A673 (cell line): ENCODE measurements around the gene CCDC63. TPM values are rescaled to one million over a fixed set of nuclear protein-coding genes. Genes with fewer than 3 reads are reported as not detected.

Source experiments
- BruUV-seq: library from RNA; stranded (reverse); fragments of 400-500 nt; replicated peaks from 2 replicates; lab custom pipeline; 2021; lab: Mats Ljungman, UMichigan
- CTCF ChIA-PET: fragments of 300-600 bp; sonication (Branson Sonifier 250); formaldehyde crosslinking; loops from one replicate; lab custom pipeline; 2022; ENCODE audit warnings: antibody characterized with exemption; lab: Charles Lee
- POLR2A ChIA-PET: fragments of 300-600 bp; sonication (Branson Sonifier 250); formaldehyde crosslinking; loops from one replicate; lab custom pipeline; 2022; ENCODE audit warnings: antibody characterized with exemption; ENCODE audit not compliant: low non-redundant PET; lab: Charles Lee
- DNase-seq: peaks from one replicate; pipeline ENCODE4 v3.0.0-alpha.2; 2015; ENCODE audit warnings: low spot score
- H3K27ac ChIP-seq: fragments of 200-600 bp; sonication (generic); 2 replicates; pipeline ENCODE4 v1.5.1; 2016; ENCODE audit warnings: mixed run types, low read depth, mild to moderate bottlenecking, mixed read lengths, antibody characterized with exemption, low read length; ENCODE audit not compliant: poor library complexity, severe bottlenecking
- H3K27me3 ChIP-seq: fragments of 200-600 bp; sonication (generic); replicated peaks from 2 replicates; pipeline ENCODE4 v1.6.1; 2017; ENCODE audit warnings: mixed run types, low read depth, mild to moderate bottlenecking, mixed read lengths, antibody characterized with exemption, low read length; ENCODE audit not compliant: insufficient read depth, poor library complexity
- H3K36me3 ChIP-seq: fragments of 200-600 bp; sonication (generic); 2 replicates; pipeline ENCODE4 v1.6.1; 2016; ENCODE audit warnings: mixed run types, mild to moderate bottlenecking, mixed read lengths, antibody characterized with exemption, low read length; ENCODE audit not compliant: insufficient read depth, poor library complexity, severe bottlenecking
- H3K4me1 ChIP-seq: fragments of 200-600 bp; sonication (generic); 2 replicates; pipeline ENCODE4 v1.6.1; 2017; ENCODE audit warnings: mixed run types, mild to moderate bottlenecking, mixed read lengths, antibody characterized with exemption, low read length; ENCODE audit not compliant: insufficient read depth, poor library complexity, severe bottlenecking
- H3K4me3 ChIP-seq: fragments of 200-600 bp; sonication (generic); 2 replicates; pipeline ENCODE4 v1.5.1; 2016; ENCODE audit warnings: low read depth, mixed run types, mild to moderate bottlenecking, mixed read lengths, low read length; ENCODE audit not compliant: poor library complexity, severe bottlenecking
- H3K9me3 ChIP-seq: fragments of 200-600 bp; sonication (generic); 2 replicates; pipeline ENCODE4 v1.6.1; 2016; ENCODE audit warnings: mixed run types, low read depth, mild to moderate bottlenecking, mixed read lengths, antibody characterized with exemption, low read length; ENCODE audit not compliant: poor library complexity, severe bottlenecking
- EZH2 ChIP-seq: fragments of 200-600 bp; sonication (generic); IDR thresholded peaks from 2 replicates; pipeline ENCODE4 v1.6.1; 2017; ENCODE audit warnings: borderline replicate concordance, low read depth, mild to moderate bottlenecking, mixed read lengths, antibody characterized with exemption, low read length; ENCODE audit not compliant: poor library complexity, severe bottlenecking
- intact Hi-C: fragments of 100-400 bp; cut with micrococcal nuclease; formaldehyde crosslinking; loops from one replicate; pipeline ENCODE4 v1.10.0; 2022; ENCODE audit not compliant: unreplicated experiment
- total RNA-seq: library from RNA; stranded (reverse); gene quantifications from 2 replicates; pipeline ENCODE4 v1.2.3, GENCODE V29; 2021
- TF ChIP-seq, protein P1 (sequence below): fragments of 300-800, 200-600 bp; sonication (generic); conservative IDR thresholded peaks from 2 replicates; pipeline ENCODE4 v1.5.1; 2017; ENCODE audit warnings: low read depth, mild to moderate bottlenecking, antibody characterized with exemption, low read length, moderate library complexity, mixed read lengths

Gene CCDC63
- total RNA-seq, 1 experiment from 2014 or later: 0.24 TPM

DNA sequence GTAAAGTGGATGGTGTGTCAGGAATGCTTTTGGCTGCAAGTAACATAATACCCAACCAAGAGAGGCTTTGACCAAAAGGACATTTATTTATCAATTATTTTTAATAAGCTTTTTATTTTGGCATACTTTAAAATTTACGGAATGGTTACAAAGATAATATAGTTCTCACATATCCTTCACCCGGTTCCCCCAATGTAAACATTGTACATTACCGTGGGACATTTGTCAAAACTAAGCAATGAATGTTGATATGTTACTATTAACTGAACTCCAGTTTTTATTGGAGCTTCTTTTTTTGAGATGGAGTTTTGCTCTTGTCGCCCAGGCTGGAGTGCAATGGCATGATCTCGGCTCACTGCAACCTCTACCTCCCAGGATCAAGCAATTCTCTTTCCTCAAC is 23.0 kb downstream of the CCDC63 start:
- no TSS peak for BruUV-seq
- Histone ChIP-seq H3K27me3 (no peaks in the 10 kb centered on the region), H3K27ac (peak overlapping the region; percentile 43), H3K4me1 (peaks cover 5% of the 10 kb centered on the region), H3K9me3 (no peaks in the 10 kb centered on the region), H3K4me3 (no peak overlapping the region), H3K36me3 (no peaks in the 10 kb centered on the region)
- TF ChIP-seq, protein P1, sequence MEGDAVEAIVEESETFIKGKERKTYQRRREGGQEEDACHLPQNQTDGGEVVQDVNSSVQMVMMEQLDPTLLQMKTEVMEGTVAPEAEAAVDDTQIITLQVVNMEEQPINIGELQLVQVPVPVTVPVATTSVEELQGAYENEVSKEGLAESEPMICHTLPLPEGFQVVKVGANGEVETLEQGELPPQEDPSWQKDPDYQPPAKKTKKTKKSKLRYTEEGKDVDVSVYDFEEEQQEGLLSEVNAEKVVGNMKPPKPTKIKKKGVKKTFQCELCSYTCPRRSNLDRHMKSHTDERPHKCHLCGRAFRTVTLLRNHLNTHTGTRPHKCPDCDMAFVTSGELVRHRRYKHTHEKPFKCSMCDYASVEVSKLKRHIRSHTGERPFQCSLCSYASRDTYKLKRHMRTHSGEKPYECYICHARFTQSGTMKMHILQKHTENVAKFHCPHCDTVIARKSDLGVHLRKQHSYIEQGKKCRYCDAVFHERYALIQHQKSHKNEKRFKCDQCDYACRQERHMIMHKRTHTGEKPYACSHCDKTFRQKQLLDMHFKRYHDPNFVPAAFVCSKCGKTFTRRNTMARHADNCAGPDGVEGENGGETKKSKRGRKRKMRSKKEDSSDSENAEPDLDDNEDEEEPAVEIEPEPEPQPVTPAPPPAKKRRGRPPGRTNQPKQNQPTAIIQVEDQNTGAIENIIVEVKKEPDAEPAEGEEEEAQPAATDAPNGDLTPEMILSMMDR: no peak
- TF ChIP-seq EZH2: no peak
- ChIA-PET POLR2A (no interaction called here), CTCF (no interaction called here)
- DNase-seq: no peak
- intact Hi-C loops: no loop called here

DNA sequence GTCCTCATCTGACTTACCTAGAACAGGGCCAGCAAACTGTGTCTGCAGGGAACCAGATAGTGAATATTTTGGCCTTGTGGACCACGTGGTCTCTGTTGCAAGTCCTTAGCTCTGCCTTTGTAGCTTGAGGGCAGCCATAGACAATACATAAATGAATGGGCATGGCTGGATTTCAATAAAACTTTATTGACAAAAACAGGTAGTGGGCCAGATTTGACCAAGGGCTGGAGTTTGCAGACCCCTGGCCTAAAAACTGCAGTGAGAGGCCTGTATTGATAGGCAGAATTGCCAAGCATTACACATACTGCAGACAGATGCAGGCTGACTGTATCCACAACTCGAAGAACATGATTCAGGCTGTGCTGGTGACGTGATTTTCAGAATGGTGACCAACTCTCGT is 25.3 kb downstream of the CCDC63 start:
- DNase-seq: no peak
- CTCF ChIA-PET: no interaction called here
- H3K4me3 ChIP-seq: no peak overlapping the region

DNA sequence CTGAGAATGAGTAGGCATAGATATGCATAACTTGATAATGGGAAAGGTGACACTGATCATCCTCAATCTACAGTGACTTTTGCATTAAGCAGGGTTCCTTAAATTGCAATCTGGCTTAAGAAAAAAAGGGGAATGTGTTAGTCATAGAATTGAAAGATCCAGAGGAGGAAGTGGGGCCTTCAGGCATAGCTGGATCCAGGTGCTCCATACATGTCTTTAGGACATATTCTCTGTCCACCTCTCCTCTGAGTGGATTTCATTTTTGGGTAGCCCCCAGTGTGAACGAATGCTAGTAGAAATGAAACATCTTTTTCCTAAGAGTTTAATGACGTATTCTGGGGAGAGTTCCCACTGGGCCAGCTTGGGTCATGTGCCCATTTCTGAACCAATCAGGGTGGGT is 27.6 kb downstream of the CCDC63 start:
- Histone ChIP-seq H3K27me3 (no peaks in the 10 kb centered on the region), H3K36me3 (no peaks in the 10 kb centered on the region), H3K4me3 (no peak overlapping the region), H3K9me3 (no peaks in the 10 kb centered on the region), H3K27ac (no peak overlapping the region), H3K4me1 (peaks cover 4% of the 10 kb centered on the region)
- intact Hi-C loops: no loop called here
- POLR2A ChIA-PET: no interaction called here
- CTCF ChIA-PET: no interaction called here
- no peak for DNase-seq
- no TSS peak for BruUV-seq
- TF ChIP-seq EZH2: no peak
- TF ChIP-seq, protein P1: no peak

More for the DNA sequence above, 25.3 kb downstream of the CCDC63 start:
- TF ChIP-seq, protein P1: no peak
- TF ChIP-seq EZH2: no peak
- BruUV-seq: no TSS peak
- no peaks in the 10 kb centered on the region for H3K9me3 ChIP-seq
- H3K27me3 ChIP-seq: no peaks in the 10 kb centered on the region
- H3K4me1 ChIP-seq: peaks cover 5% of the 10 kb centered on the region
- H3K27ac ChIP-seq: no peak overlapping the region
- no peaks in the 10 kb centered on the region for H3K36me3 ChIP-seq
- intact Hi-C loops: no loop called here
- POLR2A ChIA-PET: no interaction called here
